Vagina (tissue), 2 donors: Measurements from ENCODE around the gene MPP1.

Source experiments
- POLR2A ChIP-seq, 2 donors: fragments of 450-650 bp; IDR thresholded peaks; one replicate each; pipeline ENCODE4 v1.6.1; 2017; ENCODE audit warnings: antibody characterized with exemption in 2 of 2, mild to moderate bottlenecking in 2 of 2, moderate library complexity in 2 of 2
- POLR2AphosphoS5 ChIP-seq, 2 donors: sonication (generic); formaldehyde crosslinking; IDR thresholded peaks; one replicate each; pipeline ENCODE4 v1.9.0; 2017; ENCODE audit warnings: antibody characterized with exemption in 2 of 2, mild to moderate bottlenecking in 2 of 2, low read depth in 1 of 2; ENCODE audit not compliant: insufficient read depth in 1 of 2
- TF ChIP-seq, protein P1 (sequence below), 3 experiments: fragments of 450-650 bp in 2 of 3; fragments of 200-600 bp in 1 of 3; sonication (generic) in 1 of 3; IDR thresholded peaks; one replicate each; pipeline ENCODE4 v1.5.1; 2017 to 2019; ENCODE audit warnings: antibody characterized with exemption in 3 of 3, mild to moderate bottlenecking in 2 of 3, moderate library complexity in 2 of 3

DNA sequence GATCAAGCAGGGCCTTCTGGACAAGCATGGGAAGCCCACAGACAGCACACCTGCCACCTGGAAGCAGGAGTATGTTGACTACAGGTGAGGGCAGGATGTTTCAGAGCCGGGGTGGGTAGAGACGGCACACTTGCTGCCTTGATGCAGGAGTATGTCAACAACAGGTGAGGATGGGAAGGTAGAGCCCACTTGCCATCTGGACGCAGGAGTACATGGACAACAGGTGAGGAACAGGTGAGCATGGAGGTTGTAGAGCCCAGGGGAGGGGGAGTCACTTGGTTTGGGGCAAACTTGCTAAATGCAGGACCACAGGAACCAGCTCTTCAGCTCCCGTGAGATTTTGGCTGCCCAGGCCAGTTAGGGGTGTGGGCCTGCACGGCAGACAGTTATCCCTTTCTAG is 30.7 kb downstream of the MPP1 start:
- TF ChIP-seq, protein P1, sequence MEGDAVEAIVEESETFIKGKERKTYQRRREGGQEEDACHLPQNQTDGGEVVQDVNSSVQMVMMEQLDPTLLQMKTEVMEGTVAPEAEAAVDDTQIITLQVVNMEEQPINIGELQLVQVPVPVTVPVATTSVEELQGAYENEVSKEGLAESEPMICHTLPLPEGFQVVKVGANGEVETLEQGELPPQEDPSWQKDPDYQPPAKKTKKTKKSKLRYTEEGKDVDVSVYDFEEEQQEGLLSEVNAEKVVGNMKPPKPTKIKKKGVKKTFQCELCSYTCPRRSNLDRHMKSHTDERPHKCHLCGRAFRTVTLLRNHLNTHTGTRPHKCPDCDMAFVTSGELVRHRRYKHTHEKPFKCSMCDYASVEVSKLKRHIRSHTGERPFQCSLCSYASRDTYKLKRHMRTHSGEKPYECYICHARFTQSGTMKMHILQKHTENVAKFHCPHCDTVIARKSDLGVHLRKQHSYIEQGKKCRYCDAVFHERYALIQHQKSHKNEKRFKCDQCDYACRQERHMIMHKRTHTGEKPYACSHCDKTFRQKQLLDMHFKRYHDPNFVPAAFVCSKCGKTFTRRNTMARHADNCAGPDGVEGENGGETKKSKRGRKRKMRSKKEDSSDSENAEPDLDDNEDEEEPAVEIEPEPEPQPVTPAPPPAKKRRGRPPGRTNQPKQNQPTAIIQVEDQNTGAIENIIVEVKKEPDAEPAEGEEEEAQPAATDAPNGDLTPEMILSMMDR (IDR thresholded peaks at IDR 0.05): no peak
- TF ChIP-seq POLR2AphosphoS5 (IDR thresholded peaks at IDR 0.05; ENCODE audit: insufficient read depth in 1 of 2, low read depth in 1 of 2) (no peak), POLR2A (IDR thresholded peaks at IDR 0.05) (no peak)
